GM12801 (cell line): Measurements from ENCODE around the gene NTM.

Source experiments
- CTCF ChIP-seq: IDR thresholded peaks from one replicate; pipeline ENCODE4 v1.5.1; 2011; ENCODE audit warnings: control low read depth; ENCODE audit not compliant: insufficient read length; ENCODE audit errors: extremely low read depth

The NTM gene

GRCh38 chr11:131391176-131391575 lies 20.8 kb downstream of the NTM start:
- TF ChIP-seq CTCF: no peak

GRCh38 chr11:131392528-131393255 lies 22.3 kb downstream of the NTM start:
- no peak for TF ChIP-seq CTCF

- TF ChIP-seq CTCF: no peak
These were observed 23.3 kb downstream of the NTM start for GRCh38 chr11:131393691-131394090.

GRCh38 chr11:131397675-131398074 lies 27.3 kb downstream of the NTM start:
- TF ChIP-seq CTCF: no peak

- no peak for TF ChIP-seq CTCF
These were observed 31.6 kb downstream of the NTM start for GRCh38 chr11:131402040-131402439.

- no peak for TF ChIP-seq CTCF
These were observed 33.6 kb downstream of the NTM start for GRCh38 chr11:131404010-131404409.

GRCh38 chr11:131408025-131408640 lies 37.7 kb downstream of the NTM start:
- TF ChIP-seq CTCF: no peak
